Measurements from ENCODE around the gene CCL16.
"Not testable (repeated sequence)": the region's sequence is repeated elsewhere in the genome, so short reads cannot be mapped to it uniquely, and the experiment has no call there.

The CCL16 gene, protein sequence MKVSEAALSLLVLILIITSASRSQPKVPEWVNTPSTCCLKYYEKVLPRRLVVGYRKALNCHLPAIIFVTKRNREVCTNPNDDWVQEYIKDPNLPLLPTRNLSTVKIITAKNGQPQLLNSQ

DNA sequence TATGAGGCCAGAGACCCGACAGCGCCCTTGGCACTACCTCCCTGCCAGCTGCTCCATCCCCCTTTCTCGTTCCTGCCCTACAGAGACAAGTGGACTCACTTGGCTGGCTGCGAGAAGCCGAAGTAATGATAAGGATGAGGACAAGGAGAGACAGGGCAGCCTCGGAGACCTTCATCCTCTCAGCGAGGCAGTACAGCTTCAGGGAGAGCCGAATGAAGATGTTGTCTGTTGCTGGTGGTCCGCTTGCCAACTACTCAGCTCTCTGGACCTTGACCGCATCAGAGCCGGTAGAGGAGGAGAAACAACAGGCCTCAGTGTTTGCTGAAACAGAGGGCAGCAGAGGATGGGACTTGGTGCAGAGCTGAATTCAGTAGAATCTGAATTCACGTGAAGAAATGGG, at the start of gene CCL16:
CCL16 (minus strand) TSS at position 252 of the 400 bp plus-strand sequence; CDS start at position 175, 77 bp downstream.
- DNase-seq (ENCODE audit: low spot score): no peak

DNA sequence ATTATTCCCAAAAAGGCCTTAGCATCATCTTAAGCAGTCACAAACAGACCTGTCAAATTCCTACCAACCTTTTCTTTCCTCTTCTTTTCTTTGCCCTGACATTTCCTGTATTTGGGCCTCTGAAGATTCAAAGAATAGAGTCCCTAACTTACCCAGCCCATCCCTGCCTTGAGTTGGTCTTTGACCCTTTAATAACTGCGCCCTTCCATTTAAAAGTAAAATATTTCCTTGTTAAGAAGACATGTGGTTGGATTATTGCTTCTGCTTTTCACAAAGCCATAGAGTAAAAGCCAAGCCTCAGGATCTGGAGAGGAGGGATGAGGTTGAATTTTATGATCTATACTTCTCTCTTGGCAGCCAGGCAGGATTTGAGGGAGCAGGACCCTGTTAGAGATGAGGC, 49.7 kb upstream of the CCL16 start:
- DNase-seq (ENCODE audit: low spot score): no peak

DNA sequence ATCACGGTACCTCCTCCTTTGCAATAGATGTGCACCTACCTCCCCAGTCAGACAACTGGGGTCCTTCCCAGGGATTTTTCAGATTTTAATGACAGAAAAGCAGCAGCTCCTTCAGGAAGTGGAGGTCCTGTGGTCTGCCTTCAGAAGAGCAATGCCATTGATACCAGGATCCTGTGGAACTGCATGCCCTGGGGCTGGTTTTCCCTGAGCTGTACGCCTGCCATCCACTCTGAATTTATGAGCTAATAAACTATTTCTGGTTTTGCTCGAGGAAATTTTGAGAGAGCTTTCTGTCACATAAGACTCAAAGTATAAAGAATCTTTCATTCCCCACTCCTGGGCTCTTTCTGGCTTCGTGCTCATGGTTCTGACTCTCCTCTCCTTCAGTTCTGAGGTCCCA, 46.5 kb upstream of the CCL16 start:
- no peak for DNase-seq (ENCODE audit: low spot score)

DNA sequence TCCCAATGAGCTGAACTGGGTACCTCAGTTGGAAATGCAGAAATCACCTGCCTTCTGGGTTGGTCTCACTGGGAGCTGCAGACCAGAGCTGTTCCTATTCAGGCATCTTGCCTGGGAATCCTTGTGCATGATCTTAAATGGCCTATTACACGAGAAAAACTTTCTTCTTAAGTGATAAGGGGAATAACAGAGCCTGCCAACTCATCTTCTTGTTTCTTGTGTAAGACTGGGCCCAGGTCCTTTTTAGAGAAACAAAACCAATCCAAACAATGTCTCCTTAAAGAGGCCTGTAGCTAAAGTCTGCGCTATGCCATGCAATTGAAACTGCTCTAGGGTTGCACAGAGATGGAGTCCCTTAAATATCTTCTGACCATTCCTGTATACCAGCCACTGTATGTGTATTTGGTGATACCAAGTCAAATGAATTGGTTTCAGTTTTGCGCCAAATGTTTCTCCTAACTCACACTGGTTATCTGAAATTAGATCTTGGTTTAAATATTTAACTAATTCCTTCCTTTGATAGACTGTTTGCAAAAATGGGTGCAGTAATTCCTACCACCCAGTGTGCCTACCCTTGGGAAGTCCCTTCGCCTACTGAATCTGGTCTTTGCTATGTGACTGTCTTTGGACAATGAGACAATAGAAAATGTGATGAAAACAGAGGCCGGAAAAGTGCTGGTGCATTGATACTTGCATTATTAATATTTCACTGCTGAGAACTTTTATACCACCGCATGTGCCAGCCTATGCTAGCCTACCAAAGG, 43.0 kb upstream of the CCL16 start:
- DNase-seq (ENCODE audit: low spot score): no peak

DNA sequence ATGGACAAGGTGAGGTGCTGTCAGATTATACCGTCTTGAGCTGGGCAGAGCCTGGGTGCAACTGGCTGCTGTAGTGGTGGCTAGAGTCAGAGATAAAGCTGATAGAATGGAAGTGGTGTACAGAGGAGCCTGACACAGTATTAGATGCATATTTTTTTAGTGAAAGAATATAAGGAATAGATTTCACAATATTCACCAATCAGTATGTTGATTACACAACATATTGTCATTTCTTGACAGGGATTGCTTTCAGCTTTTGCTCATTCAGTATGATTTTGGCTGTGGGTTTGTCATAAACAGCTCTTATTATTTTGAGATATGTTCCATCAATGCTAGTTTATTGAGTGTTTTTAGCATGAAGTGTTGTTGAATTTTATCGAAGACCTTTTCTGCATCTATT, 38.1 kb upstream of the CCL16 start:
- no peak for DNase-seq (ENCODE audit: low spot score)

DNA sequence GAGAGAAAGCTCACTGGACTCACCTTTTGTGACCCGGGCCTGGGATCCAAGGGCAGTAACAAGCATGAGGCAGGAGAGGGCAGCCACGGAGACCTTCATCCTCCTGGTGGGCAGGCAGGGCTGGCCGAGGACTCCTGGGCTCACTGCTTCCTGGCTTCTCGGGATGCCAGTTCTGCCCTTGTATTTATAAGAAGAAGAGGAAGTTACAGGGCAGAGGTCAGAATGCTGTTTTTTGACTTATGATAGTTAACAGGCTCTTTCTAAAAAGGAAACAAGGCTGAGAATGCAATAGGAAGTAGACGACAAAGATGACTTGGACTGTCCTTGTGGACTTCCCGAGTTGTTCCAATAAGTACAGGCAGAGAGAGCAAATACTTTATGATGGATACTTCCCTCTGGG, 36.5 kb upstream of the CCL16 start, which contains the start of gene CCL23:
CCL23 (minus strand) TSS at position 174 of the 400 bp plus-strand sequence; CDS start at position 99, 75 bp downstream.
- DNase-seq (ENCODE audit: low spot score): no peak

DNA sequence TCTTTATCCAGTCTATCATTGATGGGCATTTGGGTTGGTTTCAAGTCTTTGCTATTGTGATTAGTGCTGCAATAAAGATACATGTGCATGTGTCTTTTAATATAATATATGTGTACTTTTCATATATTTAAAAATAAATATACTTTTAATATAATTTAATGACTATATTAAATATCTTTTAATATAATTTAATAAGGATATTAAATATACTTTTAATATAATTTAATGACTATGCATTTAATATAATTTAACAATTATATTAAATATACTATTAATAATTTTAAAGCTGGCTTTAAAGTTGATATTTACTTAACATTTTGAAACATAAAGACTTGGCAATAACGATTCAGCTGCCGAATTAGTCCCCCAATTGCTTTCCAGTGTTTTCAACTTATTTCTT, 35.3 kb upstream of the CCL16 start:
- no peak for DNase-seq (ENCODE audit: low spot score)

DNA sequence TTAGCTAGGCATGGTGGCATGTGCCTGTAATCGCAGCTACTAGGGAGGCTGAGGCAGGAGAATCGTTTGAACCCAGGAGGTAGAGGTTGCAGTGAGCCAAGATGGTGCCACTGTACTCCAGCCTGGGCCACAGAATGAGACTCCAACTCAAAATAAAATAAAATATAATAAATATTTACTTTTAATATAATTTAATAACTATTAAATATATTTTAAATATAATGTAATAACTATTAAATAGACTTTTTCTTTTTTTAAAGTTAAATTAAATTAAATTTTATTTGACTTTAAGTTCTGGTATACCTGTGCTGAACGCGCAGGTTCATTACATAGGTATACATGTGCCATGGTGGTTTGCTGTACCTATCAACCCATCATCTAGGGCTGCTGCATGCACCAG, 34.6 kb upstream of the CCL16 start:
- DNase-seq (ENCODE audit: low spot score): not testable (repeated sequence)

DNA sequence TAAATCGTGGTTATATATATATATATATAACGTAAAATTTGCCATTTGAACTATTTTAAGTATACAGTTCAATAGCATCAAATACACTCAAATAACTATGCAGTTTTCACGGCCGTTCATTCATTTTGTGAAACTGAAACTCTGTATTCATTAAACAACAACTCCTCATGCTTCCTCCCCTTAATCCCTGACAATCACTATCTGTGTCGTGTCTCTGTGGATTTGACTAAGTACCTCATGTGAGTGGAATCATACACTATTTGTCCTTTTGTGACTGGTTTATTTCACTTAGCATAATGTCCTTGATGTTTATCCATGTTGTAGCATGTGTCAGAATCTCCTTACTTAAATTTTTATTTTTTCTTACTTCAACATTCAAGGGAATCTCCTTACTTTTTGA, 33.6 kb upstream of the CCL16 start:
- DNase-seq (ENCODE audit: low spot score): no peak

DNA sequence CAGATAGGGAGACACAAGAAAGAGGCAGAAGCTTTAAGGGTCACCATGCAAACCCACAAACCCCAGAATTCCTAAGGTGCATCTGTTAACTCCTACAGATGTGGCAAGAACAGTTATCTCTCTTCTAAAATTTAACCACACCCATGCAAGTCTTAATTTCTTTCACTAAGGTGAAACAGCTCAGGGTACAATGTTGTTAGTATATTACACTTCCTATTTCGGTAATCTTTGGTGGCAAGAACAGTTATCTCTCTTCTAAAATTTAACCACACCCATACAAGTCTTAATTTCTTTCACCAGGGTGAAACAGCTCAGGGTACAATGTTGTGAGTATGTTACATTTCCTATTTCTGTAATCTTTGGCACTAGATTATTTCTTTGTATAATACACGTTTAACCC, 29.9 kb upstream of the CCL16 start:
- DNase-seq (ENCODE audit: low spot score): no peak

DNA sequence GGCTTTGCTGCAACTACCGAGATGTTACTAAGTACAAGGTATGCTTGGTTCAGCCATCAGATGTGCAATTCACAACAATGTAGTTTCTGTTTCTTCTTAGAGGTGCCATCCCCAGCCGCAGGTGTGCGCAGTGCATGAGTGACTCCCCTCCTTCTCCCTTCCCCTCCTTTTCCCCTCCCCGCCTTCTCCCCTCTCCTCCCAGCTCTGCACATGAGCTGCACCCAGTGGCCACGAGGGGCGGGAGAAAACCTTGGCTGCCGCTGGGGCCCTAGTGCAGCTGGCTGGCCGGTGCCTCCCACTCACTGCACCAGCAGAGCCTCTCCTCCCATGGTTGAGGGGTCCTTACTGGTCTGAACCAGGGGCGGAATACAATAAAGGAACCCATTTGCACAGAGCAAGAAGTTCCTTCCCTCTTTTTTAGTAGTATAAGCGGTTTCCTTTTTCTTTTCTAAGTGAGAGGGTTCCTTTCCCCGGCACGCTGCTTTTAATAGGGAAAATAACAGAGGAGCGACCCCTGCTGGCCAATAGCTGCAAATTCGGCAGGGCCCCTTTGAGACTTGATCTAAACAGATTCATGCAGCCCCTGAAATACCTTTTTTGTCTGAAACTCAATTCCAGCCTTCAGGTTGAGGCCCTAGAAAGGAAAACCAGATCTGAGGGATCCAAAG, 27.8 kb upstream of the CCL16 start:
- DNase-seq (ENCODE audit: low spot score): no peak

DNA sequence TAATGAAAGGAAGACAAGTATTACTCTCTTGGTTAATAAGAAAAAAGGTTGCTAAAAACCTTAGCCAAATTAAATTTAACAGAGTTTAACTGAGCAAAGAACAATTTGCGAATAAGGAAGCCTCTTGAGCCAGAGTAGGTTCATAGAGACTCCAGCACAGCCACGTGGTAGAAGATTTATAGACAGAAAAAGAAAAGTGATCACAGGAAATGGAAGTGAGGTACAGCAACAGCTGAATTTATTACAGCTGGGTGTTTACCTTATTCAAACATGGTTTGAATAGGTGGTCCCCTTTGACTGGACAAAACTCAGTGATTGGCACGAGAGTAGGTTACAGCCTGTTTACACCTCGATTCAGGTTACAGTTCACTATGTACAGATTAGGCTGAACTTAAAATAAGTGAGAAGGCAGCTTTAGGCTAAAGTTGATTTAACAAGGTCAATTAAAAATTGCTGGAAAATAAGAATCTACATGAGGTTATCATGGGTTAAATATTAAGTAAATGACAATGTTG, 23.4 kb upstream of the CCL16 start:
- DNase-seq (ENCODE audit: low spot score): no peak

DNA sequence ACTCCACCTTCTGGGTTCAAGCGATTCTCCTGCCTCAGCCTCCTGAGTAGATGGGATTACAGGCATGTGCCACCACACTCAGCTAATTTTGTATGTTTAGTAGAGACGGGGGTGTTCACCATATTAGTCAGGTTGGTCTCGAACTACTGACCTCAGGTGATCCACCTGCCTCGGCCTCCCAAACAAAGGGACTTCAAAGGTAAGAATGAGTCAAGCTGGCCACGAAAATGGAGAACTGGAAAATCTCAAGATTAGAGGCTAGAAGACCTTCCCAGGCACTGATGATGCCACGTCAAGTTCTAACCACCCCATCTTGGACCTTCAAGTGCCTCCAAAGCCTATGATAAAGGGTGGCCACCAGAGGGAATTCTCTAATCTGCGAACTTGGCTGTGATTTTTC, 21.3 kb upstream of the CCL16 start:
- no peak for DNase-seq (ENCODE audit: low spot score)

DNA sequence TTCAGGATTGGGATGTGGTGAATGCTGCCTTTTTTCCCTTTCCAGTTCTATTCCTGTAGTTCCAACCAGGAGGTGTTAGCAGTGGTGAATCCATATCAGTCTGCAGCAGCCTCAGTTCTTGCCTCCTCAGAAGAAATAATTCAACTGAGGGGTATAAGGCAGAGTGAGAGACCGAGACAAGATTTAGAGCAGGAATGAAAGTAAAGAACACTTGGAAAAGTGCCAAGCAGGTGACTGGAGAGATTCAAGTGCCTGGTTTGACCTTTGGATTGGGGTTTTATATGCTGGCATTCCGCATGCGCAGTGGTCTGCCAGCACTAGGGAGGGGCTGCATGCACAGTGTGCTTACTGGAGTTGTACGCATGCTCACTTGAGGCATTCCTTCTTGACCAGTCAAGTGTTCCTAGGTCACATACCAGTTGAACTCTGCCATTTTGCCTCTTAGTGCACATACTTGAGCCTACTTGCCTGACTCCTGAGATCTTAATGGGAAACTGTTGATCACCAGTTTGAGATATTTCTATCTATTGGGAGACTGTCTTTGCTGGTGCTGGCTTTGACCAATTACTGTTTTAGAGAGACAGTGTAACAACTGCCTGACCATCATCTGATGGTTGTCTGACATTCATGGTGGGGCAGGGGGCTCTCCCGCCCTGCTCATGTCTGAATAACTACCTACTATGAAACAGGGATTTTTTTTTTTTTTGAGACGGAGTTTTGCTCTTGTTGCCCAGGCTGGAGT, 20.7 kb upstream of the CCL16 start:
- DNase-seq (ENCODE audit: low spot score): no peak

DNA sequence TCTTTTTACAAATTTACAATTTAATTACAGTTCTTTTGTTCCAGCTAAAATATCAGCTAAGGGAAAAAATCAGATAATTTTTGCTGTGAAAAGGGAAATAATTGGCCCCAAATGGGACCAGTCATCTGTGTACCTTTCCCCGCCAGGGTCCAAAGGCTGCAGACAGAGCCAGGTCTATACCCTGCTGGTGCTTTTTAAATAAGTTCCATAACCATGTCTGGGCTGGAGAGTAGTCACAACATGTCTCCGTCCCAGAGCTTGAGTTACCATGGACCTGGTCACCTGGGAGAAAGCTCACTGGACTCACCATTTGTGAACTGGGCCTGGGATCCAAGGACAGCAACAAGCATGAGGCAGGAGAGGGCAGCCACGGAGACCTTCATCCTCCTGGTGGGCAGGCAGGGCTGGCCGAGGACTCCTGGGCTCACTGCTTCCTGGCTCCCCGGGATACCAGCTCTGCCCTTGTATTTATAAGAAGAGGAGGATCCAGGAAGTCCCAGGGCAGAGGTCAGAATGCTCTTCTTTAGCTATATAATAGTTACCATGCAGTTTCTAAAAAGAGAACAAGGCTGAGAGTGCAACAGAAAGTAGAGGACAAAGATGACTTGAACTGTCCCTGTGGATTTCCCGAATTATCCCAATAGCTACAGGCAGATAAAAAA, 19.9 kb upstream of the CCL16 start, which contains the start of gene CCL15:
CCL15 (minus strand) TSS at position 444 of the 662 bp plus-strand sequence; CDS start at position 383, 61 bp downstream.
- no peak for DNase-seq (ENCODE audit: low spot score)

DNA sequence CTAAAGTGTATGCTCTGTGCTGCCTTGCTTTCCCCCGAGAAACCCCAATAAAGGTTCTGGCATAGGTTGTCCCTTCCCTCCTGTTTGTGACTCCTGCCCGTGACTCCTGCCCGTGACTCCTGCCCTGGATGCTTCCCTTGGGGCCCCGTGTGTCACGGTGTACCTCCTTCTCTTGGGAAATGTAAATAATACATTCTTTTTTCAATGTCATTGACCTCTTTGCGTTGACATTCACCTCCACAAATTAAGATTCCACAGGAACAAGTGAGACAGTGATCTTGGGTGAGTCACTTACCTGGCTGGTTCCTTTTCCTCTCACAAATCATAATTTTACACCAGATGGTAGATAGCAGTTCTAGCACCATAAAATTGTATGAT, 19.4 kb upstream of the CCL16 start:
- DNase-seq (ENCODE audit: low spot score): no peak

DNA sequence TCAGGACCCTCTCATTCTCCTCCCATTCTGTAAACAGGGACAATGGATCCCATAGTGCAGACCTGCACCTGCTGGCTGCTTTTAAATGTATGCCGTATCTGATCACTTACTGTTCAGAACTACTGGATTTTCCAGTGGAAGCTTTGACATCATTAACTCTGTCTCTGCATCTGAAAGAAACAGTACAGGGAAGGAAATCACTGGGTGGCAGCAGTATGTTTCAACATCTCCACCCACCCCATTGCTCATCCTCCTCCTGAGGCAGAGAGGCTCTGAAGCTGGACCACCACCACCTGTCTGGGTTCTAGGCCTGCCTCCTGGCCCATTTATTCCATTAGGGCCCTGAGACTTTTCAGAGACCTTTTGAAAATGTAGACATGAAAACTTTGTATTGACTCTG, 17.5 kb upstream of the CCL16 start:
- no peak for DNase-seq (ENCODE audit: low spot score)

DNA sequence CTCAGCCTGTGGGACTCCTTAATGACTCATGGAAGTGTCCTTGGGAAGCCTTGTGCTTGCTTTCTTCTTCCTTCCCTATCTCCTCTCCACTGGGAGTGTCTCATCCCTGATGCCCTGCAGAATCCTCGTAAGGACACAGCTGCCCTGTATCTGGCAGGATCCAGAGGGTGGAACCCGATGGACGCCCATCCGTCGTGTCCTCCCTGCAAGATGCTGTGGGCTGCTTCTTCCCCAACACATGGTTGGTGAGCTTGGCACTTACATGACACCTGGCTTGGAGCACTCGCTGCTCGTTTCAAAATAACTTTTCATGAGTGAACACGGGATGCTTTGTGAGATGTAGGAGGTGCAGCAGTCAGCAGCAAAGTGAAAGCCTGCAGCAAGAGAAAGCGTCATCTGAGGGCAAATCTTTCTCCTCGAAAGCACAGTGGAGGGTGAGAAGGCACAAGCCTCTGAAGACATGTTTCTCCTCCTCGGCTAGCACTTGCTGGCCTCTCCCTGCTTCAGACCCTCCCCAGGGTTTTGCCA, 16.8 kb upstream of the CCL16 start:
- no peak for DNase-seq (ENCODE audit: low spot score)

DNA sequence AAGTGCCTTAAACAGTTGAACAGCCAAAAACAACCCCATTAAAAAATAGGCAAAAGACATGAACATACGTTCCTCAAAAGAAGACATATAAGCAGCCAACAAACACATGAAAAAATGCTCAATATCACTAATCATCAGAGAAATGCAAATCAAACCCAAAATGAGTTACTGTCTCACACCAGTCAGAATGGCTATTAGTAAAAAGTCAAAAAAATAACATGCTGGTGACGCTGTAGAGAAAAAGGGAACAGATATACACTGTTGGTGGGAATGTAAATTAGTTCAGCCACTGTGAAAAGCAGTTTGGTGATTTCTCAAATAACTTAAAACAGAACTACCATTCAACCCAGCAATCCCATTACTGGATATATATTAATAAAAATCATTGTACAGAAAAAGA, 14.0 kb upstream of the CCL16 start:
- DNase-seq (ENCODE audit: low spot score): not testable (repeated sequence)

DNA sequence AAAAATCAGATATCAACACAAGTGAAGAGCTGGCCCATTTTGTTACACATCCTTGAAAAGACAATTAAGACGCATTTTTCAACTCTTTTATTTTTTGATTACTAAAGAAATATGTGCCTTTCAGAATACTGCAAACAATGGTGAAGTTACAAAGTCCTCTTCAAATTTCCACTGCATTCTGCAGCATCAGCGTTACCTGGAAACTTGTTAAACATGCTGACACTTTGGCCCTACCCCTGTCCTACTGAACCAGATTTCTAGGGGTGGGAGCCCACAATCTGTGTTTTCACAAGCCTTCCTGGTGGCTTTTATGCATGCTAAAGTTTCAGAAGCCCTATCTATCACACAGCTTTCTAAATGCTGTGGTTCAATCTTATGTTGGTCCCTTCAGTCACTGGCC, 9.8 kb upstream of the CCL16 start:
- DNase-seq (ENCODE audit: low spot score): no peak

DNA sequence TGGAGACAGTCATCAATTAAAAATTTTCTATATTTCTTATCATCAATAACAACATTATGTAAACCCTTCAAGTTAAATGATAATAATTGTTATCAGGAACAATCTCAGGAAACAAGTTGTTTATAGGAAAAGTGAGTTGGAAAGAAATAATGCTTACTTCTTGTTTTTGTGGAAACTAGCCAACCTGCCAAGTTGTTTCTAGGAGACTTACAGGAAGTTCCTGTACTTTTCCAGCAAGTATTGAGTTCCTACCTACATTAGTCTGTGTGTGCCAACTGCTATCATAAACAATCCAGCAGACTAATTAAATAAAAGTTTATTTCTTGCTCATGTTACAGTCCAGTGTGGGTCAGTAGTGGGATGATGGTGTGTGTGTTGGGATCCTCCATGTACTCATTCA, 6.9 kb upstream of the CCL16 start:
- no peak for DNase-seq (ENCODE audit: low spot score)

DNA sequence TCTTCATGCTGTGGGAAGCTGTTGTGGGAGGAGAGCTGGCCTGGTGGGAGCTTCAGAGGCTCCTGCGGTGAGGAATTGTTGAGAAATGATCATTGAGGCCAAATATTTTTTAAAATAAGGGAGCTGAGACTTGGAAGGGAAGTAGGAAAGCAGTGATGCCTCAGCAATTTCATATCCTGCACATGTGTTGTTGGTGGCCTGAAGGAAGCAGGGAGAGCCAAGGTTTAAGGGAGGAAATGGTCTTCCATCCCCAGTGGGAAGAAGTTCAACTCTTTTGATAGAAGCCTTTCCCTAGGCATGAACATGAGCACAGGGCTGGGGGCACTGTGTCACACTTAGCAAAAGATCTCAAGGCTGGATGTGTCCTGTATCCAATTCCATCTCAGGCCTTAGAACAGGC, 5.3 kb upstream of the CCL16 start, which contains the start of gene CCL14:
CCL14 (minus strand) TSS at position 87 of the 400 bp plus-strand sequence; CDS start at position 7, 80 bp downstream.
- no peak for DNase-seq (ENCODE audit: low spot score)
